Skeletal muscle satellite cell (primary cell): ENCODE measurements around the gene LMBR1.

Experiments
- H3K27me3 ChIP-seq: 2 replicates; pipeline ENCODE4 v1.7.0; 2013; ENCODE audit warnings: low read length; ENCODE audit not compliant: control insufficient read depth, insufficient read depth
- H3K36me3 ChIP-seq: 2 replicates; pipeline ENCODE4 v1.7.0; 2013; ENCODE audit warnings: mild to moderate bottlenecking, control low read depth, low read length; ENCODE audit not compliant: insufficient read depth
- H3K4me1 ChIP-seq: 2 replicates; pipeline ENCODE4 v1.7.0; 2013; ENCODE audit warnings: low read length; ENCODE audit not compliant: control insufficient read depth, insufficient read depth
- H3K4me2 ChIP-seq: 2 replicates; pipeline ENCODE4 v1.7.0; 2013; ENCODE audit warnings: mild to moderate bottlenecking, low read length
- H3K4me3 ChIP-seq: 2 replicates; pipeline ENCODE4 v1.7.0; 2013; ENCODE audit warnings: low read length
- H3K9ac ChIP-seq: 2 replicates; pipeline ENCODE4 v1.7.0; 2013; ENCODE audit warnings: mild to moderate bottlenecking, low read depth, low read length, moderate library complexity
- H3K9me3 ChIP-seq: replicated peaks from 2 replicates; pipeline ENCODE4 v1.7.0; 2013; ENCODE audit warnings: mild to moderate bottlenecking, control low read depth, low read length

Gene LMBR1

DNA sequence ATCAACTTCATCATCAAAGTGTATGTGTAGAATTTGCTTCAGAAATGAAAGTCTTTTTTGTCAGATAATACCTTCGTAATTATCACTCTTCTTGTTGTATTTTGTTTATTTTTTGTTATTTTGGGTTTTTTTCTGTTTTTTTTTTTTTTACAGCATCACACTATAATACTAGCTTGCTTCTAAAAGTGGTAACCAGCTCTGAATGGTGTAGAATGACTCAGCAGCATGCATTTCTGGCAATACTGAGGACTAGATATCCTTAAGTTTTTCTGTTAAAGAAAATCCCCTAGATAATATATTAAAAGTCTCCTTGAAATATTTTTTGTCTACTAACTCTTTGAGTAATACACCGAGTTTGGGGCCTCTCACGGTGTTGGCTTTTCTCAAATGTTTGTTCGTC, 109.1 kb downstream of the LMBR1 start:
- no peak overlapping the region for H3K4me3 ChIP-seq
- no peaks in the 10 kb centered on the region for H3K27me3 ChIP-seq
- H3K4me2 ChIP-seq = no peak overlapping the region
- H3K36me3 ChIP-seq = no peaks in the 10 kb centered on the region
- H3K4me1 ChIP-seq = no peaks in the 10 kb centered on the region
- H3K9me3 ChIP-seq = no peaks in the 10 kb centered on the region
- H3K9ac ChIP-seq = no peak overlapping the region

DNA sequence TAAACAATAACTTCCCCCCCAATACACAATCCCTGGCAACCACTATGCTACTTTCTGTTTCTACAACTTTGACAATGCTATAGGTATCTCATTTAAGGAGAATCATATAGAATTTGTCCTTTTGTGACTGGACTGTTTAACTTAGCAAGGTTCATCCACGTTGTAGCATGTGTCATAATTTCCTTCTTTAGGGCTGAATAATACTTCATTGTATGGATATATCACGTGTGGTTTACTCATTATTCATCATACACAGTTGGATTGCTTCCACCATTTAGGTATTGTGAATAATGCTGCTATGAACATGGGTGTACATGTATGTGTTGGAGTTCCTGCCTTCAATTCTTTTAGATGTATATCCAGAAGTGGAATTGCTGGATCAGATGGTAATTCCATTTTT, 111.0 kb downstream of the LMBR1 start:
- Histone ChIP-seq H3K4me2 (no peak overlapping the region), H3K9ac (no peak overlapping the region), H3K36me3 (no peaks in the 10 kb centered on the region), H3K4me3 (no peak overlapping the region), H3K9me3 (no peaks in the 10 kb centered on the region), H3K4me1 (no peaks in the 10 kb centered on the region), H3K27me3 (no peaks in the 10 kb centered on the region)

DNA sequence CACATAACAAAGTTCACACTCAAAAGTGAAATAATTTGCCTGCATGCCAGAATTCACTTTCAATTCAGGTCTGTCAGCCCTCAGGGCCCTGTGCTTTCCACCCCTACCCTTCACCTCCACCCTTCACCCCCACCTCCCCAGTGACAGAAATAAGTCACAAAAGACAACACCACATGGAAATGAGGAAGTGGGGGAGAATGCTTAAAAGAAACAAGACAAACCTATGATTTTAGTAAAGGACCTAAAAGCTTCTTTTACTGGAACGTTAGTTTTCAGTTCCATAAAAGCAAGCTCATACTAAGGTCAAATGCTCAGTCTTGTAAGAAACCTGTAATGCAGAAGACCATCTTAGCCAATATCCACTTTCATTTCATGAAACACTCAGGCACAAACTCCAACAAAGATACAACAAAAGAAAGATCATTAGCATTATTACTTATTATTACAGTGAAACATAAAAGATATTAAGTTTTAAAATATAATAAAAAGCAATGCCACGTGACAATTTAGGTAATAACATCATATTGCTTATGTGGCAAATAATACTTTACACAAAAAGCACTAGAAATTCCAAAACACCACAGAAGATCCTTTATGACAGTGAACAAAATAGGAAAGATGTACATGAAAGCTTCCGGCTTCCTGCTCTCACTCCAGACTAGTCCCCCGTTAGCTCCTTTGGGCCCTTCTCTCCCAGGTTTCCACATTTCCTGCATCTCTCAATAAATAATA, 112.1 kb downstream of the LMBR1 start:
- H3K4me2 ChIP-seq = no peak overlapping the region
- no peak overlapping the region for H3K9ac ChIP-seq
- no peaks in the 10 kb centered on the region for H3K4me1 ChIP-seq
- H3K9me3 ChIP-seq = no peaks in the 10 kb centered on the region
- H3K4me3 ChIP-seq = no peak overlapping the region
- H3K27me3 ChIP-seq = no peaks in the 10 kb centered on the region
- no peaks in the 10 kb centered on the region for H3K36me3 ChIP-seq

DNA sequence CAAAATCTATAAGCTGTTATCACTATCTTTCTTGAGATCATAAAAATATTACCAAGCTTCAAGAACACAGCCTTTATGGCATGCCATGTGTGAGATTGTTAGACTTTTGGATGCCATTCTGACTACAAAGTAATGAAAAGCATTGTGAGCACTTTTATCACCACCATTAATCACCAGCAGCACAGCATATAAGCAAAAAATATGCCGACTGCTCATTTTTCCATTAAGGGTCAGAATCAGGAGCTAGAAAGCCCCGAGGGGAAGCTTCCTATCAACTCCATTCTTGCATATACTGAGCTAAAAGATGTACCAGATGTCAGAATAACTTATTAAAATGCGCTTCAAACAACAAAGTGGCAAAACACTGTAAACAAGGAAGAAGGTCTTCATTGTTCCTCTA, 114.3 kb downstream of the LMBR1 start:
- Histone ChIP-seq H3K36me3 (no peaks in the 10 kb centered on the region), H3K9ac (no peak overlapping the region), H3K4me2 (no peak overlapping the region), H3K4me1 (no peaks in the 10 kb centered on the region), H3K9me3 (no peaks in the 10 kb centered on the region), H3K27me3 (no peaks in the 10 kb centered on the region), H3K4me3 (no peak overlapping the region)

- Histone ChIP-seq H3K9ac (no peak overlapping the region), H3K4me2 (no peak overlapping the region), H3K9me3 (no peaks in the 10 kb centered on the region), H3K4me3 (no peak overlapping the region), H3K27me3 (no peaks in the 10 kb centered on the region), H3K4me1 (no peaks in the 10 kb centered on the region), H3K36me3 (no peaks in the 10 kb centered on the region)
These were observed 114.8 kb downstream of the LMBR1 start for GRCh38 chr7:156778201-156778600.

- H3K4me3 ChIP-seq = no peak overlapping the region
- no peak overlapping the region for H3K9ac ChIP-seq
- H3K36me3 ChIP-seq = no peaks in the 10 kb centered on the region
- no peaks in the 10 kb centered on the region for H3K27me3 ChIP-seq
- H3K4me2 ChIP-seq = no peak overlapping the region
- no peaks in the 10 kb centered on the region for H3K4me1 ChIP-seq
- no peaks in the 10 kb centered on the region for H3K9me3 ChIP-seq
These were observed 115.5 kb downstream of the LMBR1 start for GRCh38 chr7:156777364-156778069.

GRCh38 chr7:156776527-156776926, 116.5 kb downstream of the LMBR1 start:
- no peak overlapping the region for H3K4me2 ChIP-seq
- H3K9ac ChIP-seq = no peak overlapping the region
- H3K36me3 ChIP-seq = no peaks in the 10 kb centered on the region
- no peaks in the 10 kb centered on the region for H3K4me1 ChIP-seq
- H3K4me3 ChIP-seq = no peak overlapping the region
- H3K27me3 ChIP-seq = no peaks in the 10 kb centered on the region
- H3K9me3 ChIP-seq = no peaks in the 10 kb centered on the region

DNA sequence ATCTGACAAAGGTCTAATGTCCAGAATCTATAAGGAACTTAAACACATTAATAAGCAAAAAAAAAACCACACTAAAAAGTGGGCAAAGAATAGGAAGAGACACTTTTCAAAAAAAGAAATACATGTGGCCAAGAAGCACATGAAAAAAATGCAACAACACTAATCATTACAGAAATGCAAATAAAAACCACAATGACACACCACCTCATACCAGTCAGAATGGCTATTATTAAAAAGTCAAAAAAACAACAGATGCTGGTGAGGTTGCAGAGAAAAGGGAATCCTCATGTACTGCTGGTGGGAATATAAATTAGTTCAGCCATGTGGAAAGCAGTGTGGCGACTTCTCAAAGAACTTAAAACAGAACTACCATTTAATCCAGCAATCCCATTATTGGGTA, 119.0 kb downstream of the LMBR1 start:
- Histone ChIP-seq H3K36me3 (no peaks in the 10 kb centered on the region), H3K9me3 (no peaks in the 10 kb centered on the region), H3K4me2 (no peak overlapping the region), H3K4me1 (no peaks in the 10 kb centered on the region), H3K4me3 (no peak overlapping the region), H3K9ac (no peak overlapping the region), H3K27me3 (no peaks in the 10 kb centered on the region)

DNA sequence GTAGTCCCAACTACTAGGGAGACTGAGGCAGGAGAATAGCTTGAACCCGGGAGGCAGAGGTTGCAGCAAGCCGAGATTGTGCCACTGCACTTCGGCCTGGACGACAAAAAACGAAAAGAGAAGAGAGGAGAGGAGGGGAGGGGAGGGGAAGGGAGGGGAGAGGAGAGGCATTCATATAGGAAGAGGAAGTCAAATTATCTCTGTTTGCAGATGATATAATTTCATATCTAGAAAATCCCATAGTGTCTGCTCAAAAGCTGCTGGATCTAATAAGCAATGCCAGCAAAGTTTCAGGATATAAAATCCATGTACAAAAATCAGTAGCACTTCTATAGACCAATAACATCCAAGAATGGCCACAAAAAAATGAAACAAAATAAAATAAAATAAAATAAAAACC, 120.3 kb downstream of the LMBR1 start:
- Histone ChIP-seq H3K9me3 (no peaks in the 10 kb centered on the region), H3K36me3 (no peaks in the 10 kb centered on the region), H3K4me1 (no peaks in the 10 kb centered on the region), H3K9ac (no peak overlapping the region), H3K27me3 (no peaks in the 10 kb centered on the region), H3K4me3 (no peak overlapping the region), H3K4me2 (no peak overlapping the region)

DNA sequence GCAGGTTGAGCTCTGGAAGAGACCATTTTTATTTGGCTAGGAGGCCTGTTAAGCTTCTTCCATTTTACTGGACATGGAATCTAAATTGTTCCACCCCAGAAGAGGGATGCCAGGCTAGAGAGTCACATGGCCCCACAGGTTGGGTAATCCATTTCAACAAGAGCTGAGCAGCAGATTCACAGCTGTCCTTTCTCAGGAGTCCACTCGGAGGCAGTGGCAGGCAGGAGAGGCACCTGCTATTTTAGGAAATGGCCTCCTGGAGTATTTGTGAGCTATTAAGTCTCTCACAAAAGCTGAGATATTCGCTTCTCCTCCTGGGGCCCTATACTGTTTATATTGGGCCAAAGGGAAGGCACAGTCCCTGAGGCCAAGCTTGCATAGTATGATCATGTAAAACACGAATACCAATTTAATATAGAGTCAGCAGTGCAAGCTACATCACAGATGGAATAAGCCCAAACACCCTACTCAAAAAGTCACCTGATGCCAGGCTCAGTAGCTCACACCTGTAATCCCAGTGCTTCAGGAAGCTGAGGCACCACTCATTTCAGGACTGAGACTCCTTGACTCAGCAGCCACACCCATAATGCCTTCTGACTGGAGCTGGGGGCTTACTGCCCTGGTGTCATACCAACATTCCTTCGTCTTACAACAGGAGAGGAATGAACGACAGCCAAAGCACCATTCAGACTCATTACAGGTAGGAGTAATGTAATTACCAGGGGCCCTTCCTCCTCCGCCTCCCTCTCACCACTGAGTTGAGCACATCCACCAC, 124.1 kb downstream of the LMBR1 start:
- Histone ChIP-seq H3K4me1 (no peaks in the 10 kb centered on the region), H3K27me3 (no peaks in the 10 kb centered on the region), H3K4me3 (no peak overlapping the region), H3K9me3 (no peaks in the 10 kb centered on the region), H3K9ac (no peak overlapping the region), H3K36me3 (no peaks in the 10 kb centered on the region), H3K4me2 (no peak overlapping the region)

- no peaks in the 10 kb centered on the region for H3K27me3 ChIP-seq
- no peaks in the 10 kb centered on the region for H3K9me3 ChIP-seq
- no peaks in the 10 kb centered on the region for H3K36me3 ChIP-seq
- H3K9ac ChIP-seq = no peak overlapping the region
- H3K4me2 ChIP-seq = no peak overlapping the region
- H3K4me3 ChIP-seq = no peak overlapping the region
- H3K4me1 ChIP-seq = no peaks in the 10 kb centered on the region
These were observed 126.3 kb downstream of the LMBR1 start for GRCh38 chr7:156766666-156767065.
